H1 (cell line): ENCODE results near the gene COQ7.

Experiments used
- ATF3 ChIP-seq: IDR thresholded peaks from 2 replicates; pipeline ENCODE4 v1.6.1; 2011; ENCODE audit warnings: low read depth, mild to moderate bottlenecking, low read length; ENCODE audit not compliant: insufficient read depth
- EP300 ChIP-seq, 2 experiments: IDR thresholded peaks; 1 replicate in 1 of 2; 2 replicates in 1 of 2; pipeline ENCODE4 v1.6.1; 2011 to 2012; ENCODE audit warnings: low read depth in 2 of 2, low read length in 2 of 2, mild to moderate bottlenecking in 2 of 2, borderline replicate concordance in 1 of 2, inconsistent platforms in 1 of 2, moderate library complexity in 1 of 2
- TF ChIP-seq, protein P1 (sequence below): fragments of 300-600 bp; sonication (generic); IDR thresholded peaks from 2 replicates; pipeline ENCODE4 v1.7.1; 2012; ENCODE audit warnings: low read length, moderate library complexity, mild to moderate bottlenecking, inconsistent platforms; ENCODE audit not compliant: insufficient replicate concordance

- no peak for TF ChIP-seq ATF3
- no peak for TF ChIP-seq EP300 (IDR thresholded peaks at IDR 0.05; ENCODE audit: borderline replicate concordance in 1 of 2, low read depth in 2 of 2, low read length in 2 of 2)
- TF ChIP-seq, protein P1, sequence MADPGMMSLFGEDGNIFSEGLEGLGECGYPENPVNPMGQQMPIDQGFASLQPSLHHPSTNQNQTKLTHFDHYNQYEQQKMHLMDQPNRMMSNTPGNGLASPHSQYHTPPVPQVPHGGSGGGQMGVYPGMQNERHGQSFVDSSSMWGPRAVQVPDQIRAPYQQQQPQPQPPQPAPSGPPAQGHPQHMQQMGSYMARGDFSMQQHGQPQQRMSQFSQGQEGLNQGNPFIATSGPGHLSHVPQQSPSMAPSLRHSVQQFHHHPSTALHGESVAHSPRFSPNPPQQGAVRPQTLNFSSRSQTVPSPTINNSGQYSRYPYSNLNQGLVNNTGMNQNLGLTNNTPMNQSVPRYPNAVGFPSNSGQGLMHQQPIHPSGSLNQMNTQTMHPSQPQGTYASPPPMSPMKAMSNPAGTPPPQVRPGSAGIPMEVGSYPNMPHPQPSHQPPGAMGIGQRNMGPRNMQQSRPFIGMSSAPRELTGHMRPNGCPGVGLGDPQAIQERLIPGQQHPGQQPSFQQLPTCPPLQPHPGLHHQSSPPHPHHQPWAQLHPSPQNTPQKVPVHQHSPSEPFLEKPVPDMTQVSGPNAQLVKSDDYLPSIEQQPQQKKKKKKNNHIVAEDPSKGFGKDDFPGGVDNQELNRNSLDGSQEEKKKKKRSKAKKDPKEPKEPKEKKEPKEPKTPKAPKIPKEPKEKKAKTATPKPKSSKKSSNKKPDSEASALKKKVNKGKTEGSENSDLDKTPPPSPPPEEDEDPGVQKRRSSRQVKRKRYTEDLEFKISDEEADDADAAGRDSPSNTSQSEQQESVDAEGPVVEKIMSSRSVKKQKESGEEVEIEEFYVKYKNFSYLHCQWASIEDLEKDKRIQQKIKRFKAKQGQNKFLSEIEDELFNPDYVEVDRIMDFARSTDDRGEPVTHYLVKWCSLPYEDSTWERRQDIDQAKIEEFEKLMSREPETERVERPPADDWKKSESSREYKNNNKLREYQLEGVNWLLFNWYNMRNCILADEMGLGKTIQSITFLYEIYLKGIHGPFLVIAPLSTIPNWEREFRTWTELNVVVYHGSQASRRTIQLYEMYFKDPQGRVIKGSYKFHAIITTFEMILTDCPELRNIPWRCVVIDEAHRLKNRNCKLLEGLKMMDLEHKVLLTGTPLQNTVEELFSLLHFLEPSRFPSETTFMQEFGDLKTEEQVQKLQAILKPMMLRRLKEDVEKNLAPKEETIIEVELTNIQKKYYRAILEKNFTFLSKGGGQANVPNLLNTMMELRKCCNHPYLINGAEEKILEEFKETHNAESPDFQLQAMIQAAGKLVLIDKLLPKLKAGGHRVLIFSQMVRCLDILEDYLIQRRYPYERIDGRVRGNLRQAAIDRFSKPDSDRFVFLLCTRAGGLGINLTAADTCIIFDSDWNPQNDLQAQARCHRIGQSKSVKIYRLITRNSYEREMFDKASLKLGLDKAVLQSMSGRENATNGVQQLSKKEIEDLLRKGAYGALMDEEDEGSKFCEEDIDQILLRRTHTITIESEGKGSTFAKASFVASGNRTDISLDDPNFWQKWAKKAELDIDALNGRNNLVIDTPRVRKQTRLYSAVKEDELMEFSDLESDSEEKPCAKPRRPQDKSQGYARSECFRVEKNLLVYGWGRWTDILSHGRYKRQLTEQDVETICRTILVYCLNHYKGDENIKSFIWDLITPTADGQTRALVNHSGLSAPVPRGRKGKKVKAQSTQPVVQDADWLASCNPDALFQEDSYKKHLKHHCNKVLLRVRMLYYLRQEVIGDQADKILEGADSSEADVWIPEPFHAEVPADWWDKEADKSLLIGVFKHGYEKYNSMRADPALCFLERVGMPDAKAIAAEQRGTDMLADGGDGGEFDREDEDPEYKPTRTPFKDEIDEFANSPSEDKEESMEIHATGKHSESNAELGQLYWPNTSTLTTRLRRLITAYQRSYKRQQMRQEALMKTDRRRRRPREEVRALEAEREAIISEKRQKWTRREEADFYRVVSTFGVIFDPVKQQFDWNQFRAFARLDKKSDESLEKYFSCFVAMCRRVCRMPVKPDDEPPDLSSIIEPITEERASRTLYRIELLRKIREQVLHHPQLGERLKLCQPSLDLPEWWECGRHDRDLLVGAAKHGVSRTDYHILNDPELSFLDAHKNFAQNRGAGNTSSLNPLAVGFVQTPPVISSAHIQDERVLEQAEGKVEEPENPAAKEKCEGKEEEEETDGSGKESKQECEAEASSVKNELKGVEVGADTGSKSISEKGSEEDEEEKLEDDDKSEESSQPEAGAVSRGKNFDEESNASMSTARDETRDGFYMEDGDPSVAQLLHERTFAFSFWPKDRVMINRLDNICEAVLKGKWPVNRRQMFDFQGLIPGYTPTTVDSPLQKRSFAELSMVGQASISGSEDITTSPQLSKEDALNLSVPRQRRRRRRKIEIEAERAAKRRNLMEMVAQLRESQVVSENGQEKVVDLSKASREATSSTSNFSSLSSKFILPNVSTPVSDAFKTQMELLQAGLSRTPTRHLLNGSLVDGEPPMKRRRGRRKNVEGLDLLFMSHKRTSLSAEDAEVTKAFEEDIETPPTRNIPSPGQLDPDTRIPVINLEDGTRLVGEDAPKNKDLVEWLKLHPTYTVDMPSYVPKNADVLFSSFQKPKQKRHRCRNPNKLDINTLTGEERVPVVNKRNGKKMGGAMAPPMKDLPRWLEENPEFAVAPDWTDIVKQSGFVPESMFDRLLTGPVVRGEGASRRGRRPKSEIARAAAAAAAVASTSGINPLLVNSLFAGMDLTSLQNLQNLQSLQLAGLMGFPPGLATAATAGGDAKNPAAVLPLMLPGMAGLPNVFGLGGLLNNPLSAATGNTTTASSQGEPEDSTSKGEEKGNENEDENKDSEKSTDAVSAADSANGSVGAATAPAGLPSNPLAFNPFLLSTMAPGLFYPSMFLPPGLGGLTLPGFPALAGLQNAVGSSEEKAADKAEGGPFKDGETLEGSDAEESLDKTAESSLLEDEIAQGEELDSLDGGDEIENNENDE = no peak
Observed at GRCh38 chr16:19075511-19075910, 8.1 kb downstream of the COQ7 start.
